HCT116 (cell line): ENCODE measurements around the gene FBRS. TPM values are rescaled to one million over a fixed set of nuclear protein-coding genes. Genes with fewer than 3 reads are reported as not detected.

ENCODE experiments used
- ATAC-seq: fragments of 200-7000 bp; cut with Tn5 transposase; 2 replicates; pipeline ENCODE4 v1.9.1; 2020; ENCODE audit warnings: mild to moderate bottlenecking, moderate library complexity
- BruUV-seq: library from RNA; stranded (reverse); fragments of 400-500 nt; replicated peaks from 2 replicates; lab custom pipeline; 2021; lab: Mats Ljungman, UMichigan
- CTCF ChIA-PET: fragments of 300-600 bp; sonication (Branson Sonifier 250); formaldehyde crosslinking; loops from one replicate; lab custom pipeline; 2021; ENCODE audit warnings: antibody characterized with exemption; lab: Charles Lee
- POLR2A ChIA-PET: fragments of 300-600, 350-600 bp; sonication (Branson Sonifier 250); formaldehyde crosslinking; loops from one replicate; lab custom pipeline; 2021; ENCODE audit warnings: antibody characterized with exemption; lab: Charles Lee
- RAD21 ChIA-PET, 2 experiments: fragments of 300-600 bp; sonication (Branson Sonifier 250); formaldehyde crosslinking; loops; one replicate each; lab custom pipeline; 2023; ENCODE audit warnings: low total read pairs in 2 of 2; ENCODE audit not compliant: uncharacterized antibody in 2 of 2, unreplicated experiment in 2 of 2, low non-redundant PET in 1 of 2; lab: Charles Lee
- DNase-seq: peaks from one replicate; pipeline ENCODE4 v3.0.0-alpha.2; 2010; ENCODE audit warnings: low read depth, low spot score
- H2AFZ ChIP-seq: fragments of 200-600 bp; shearing (Covaris generic), sonication (generic); 2 replicates; pipeline ENCODE4 v1.6.1; 2017; ENCODE audit warnings: low read depth, mixed run types, mixed read lengths, antibody characterized with exemption, low read length; ENCODE audit not compliant: poor library complexity, severe bottlenecking
- H3K27ac ChIP-seq: 2 replicates; pipeline ENCODE4 v1.5.1; 2012; ENCODE audit warnings: low read depth, low read length
- H3K27me3 ChIP-seq: fragments of 200-600 bp; sonication (generic); 2 replicates; pipeline ENCODE4 v1.6.1; 2016; ENCODE audit warnings: mixed run types, low read length, mixed read lengths; ENCODE audit not compliant: insufficient read depth
- H3K36me3 ChIP-seq, 2 experiments: fragments of 200-500 bp in 1 of 2; fragments of 200-600 bp in 1 of 2; sonication (Bioruptor generic) in 1 of 2; sonication (generic) in 1 of 2; 2 replicates each; pipeline versions ENCODE4 v1.5.1 to v1.6.1; 2014 to 2016; ENCODE audit warnings: low read length in 2 of 2, inconsistent platforms in 1 of 2, mixed read lengths in 1 of 2, mixed run types in 1 of 2; ENCODE audit not compliant: insufficient read depth in 2 of 2, control insufficient read depth in 1 of 2
- H3K4me1 ChIP-seq, 2 experiments: fragments of 200-600 bp in 1 of 2; sonication (generic) in 1 of 2; 2 replicates each; pipeline versions ENCODE4 v1.5.1 to v1.6.1; 2012 to 2017; ENCODE audit warnings: low read length in 2 of 2, inconsistent platforms in 1 of 2, mild to moderate bottlenecking in 1 of 2, mixed read lengths in 1 of 2, mixed run types in 1 of 2, moderate library complexity in 1 of 2; ENCODE audit not compliant: insufficient read depth in 2 of 2, control insufficient read depth in 1 of 2
- H3K4me2 ChIP-seq: fragments of 200-600 bp; sonication (generic); 2 replicates; pipeline ENCODE4 v1.6.1; 2017; ENCODE audit warnings: mixed run types, low read length, mixed read lengths
- H3K4me3 ChIP-seq, 2 experiments: fragments of 200-600 bp in 1 of 2; sonication (generic) in 1 of 2; replicated peaks in 1 of 2; 2 replicates each; pipeline ENCODE4 v1.5.1; 2011 to 2016; ENCODE audit warnings: low read length in 2 of 2, control low read depth in 1 of 2, low read depth in 1 of 2, mild to moderate bottlenecking in 1 of 2, mixed read lengths in 1 of 2, mixed run types in 1 of 2
- H3K79me2 ChIP-seq: fragments of 200-600 bp; sonication (generic); 2 replicates; pipeline ENCODE4 v1.6.1; 2017; ENCODE audit warnings: mild to moderate bottlenecking, mixed run types, low read length, moderate library complexity, mixed read lengths; ENCODE audit not compliant: insufficient read depth
- H3K9ac ChIP-seq: fragments of 200-600 bp; sonication (generic); 2 replicates; pipeline ENCODE4 v1.6.1; 2016; ENCODE audit warnings: low read length, mixed read lengths
- H3K9me2 ChIP-seq: fragments of 200-600 bp; sonication (generic), shearing (Covaris generic); 2 replicates; pipeline ENCODE4 v1.6.1; 2017; ENCODE audit warnings: mixed run types, mild to moderate bottlenecking, moderate library complexity; ENCODE audit not compliant: insufficient read depth
- H3K9me3 ChIP-seq, 2 experiments: fragments of 200-500 bp in 1 of 2; fragments of 200-600 bp in 1 of 2; sonication (Bioruptor generic) in 1 of 2; sonication (generic) in 1 of 2; 2 replicates each; pipeline ENCODE4 v1.6.1; 2014 to 2017; ENCODE audit warnings: low read length in 2 of 2, mixed read lengths in 2 of 2, inconsistent platforms in 1 of 2, low read depth in 1 of 2, mild to moderate bottlenecking in 1 of 2, mixed run types in 1 of 2, moderate library complexity in 1 of 2; ENCODE audit not compliant: control insufficient read depth in 1 of 2, insufficient read depth in 1 of 2
- H4K20me1 ChIP-seq: fragments of 200-600 bp; sonication (generic), shearing (Covaris generic); 2 replicates; pipeline ENCODE4 v1.6.1; 2017; ENCODE audit warnings: mixed run types, mild to moderate bottlenecking, moderate library complexity; ENCODE audit not compliant: insufficient read depth
- CEBPB ChIP-seq: IDR thresholded peaks from 2 replicates; pipeline ENCODE4 v1.6.1; 2012; ENCODE audit warnings: low read depth
- EGR1 ChIP-seq: IDR thresholded peaks from 2 replicates; pipeline ENCODE4 v1.6.1; 2012; ENCODE audit warnings: low read depth
- RAD21 ChIP-seq: IDR thresholded peaks from 2 replicates; pipeline ENCODE4 v1.6.1; 2012; ENCODE audit warnings: low read depth, mild to moderate bottlenecking
- YY1 ChIP-seq: IDR thresholded peaks from 2 replicates; pipeline ENCODE4 v1.6.1; 2011; ENCODE audit warnings: low read length, low read depth, moderate library complexity, mild to moderate bottlenecking; ENCODE audit not compliant: insufficient replicate concordance; ENCODE audit errors: extremely low read depth
- intact Hi-C: fragments of 100-400 bp; cut with micrococcal nuclease; formaldehyde crosslinking; loops from 2 replicates; pipeline ENCODE4 v1.10.0; 2022
- total RNA-seq: library from RNA; stranded (reverse); gene quantifications from one replicate; pipeline ENCODE4 v1.2.1, GENCODE V29; 2021; ENCODE audit not compliant: unreplicated experiment

FBRS gene
- total RNA-seq, 1 experiment from 2014 or later = 65.3 TPM

DNA sequence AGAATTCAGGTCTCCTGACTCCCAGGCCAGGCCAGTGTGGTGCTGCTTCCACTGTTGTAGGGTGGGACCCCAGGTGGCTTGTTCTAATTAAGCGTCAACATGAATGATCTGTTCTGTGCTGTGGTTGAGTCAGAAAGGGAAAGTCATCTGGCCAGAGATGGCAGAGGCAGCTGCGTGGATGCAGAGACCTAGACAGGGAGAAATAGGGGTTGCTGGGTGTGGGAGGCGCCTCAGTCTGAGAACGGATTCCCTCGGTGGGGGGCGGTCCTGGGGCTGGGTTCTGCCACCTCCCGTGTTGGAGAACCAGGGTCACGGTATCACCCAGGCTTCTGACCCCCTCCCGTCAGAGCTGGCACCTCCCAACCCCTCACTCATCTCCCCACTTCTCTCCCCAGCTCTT lies 5.6 kb downstream of the FBRS start:
- CTCF ChIA-PET = no interaction called here
- no peaks in the 10 kb centered on the region for H3K9me2 ChIP-seq
- no TSS peak for BruUV-seq
- RAD21 ChIA-PET = no interaction called here
- H3K79me2 ChIP-seq = peaks cover 42% of the 10 kb centered on the region
- H3K36me3 ChIP-seq = peaks cover 34 to 35% of the 10 kb centered on the region in 2 experiments
- no peak overlapping the region for H2AFZ ChIP-seq
- no peak overlapping the region for H3K4me3 ChIP-seq
- no peaks in the 10 kb centered on the region for H3K9me3 ChIP-seq
- H4K20me1 ChIP-seq = no peaks in the 10 kb centered on the region
- H3K9ac ChIP-seq = no peak overlapping the region
- H3K4me2 ChIP-seq = no peak overlapping the region
- intact Hi-C loops = no loop called here
- POLR2A ChIA-PET = no interaction called here
- DNase-seq (no peak), ATAC-seq (no peak)
- TF ChIP-seq EGR1 (no peak), CEBPB (no peak)
- H3K27me3 ChIP-seq = no peaks in the 10 kb centered on the region
- peaks cover 9 to 13% of the 10 kb centered on the region in 2 experiments for H3K4me1 ChIP-seq
- no peak overlapping the region for H3K27ac ChIP-seq

DNA sequence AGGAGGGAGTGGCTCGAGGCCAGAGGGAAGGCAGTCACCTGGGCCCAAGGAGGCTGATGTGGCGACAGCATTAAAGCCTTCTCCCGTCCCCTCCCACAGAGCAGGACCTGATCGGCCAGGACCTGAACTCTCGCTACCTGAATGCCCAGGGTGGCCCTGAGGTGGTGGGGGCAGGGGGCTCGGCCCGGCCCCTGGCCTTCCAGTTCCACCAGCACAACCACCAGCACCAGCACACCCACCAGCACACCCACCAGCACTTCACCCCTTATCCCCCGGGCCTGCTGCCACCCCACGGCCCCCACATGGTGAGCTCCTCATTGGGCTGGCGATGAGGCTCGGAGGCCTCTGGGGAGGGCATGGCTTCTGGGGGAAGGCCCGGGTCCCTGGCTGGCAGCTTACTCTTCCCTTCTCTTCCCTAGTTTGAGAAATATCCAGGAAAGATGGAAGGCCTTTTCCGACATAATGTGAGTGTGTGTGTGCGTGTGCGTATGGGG lies 6.4 kb downstream of the FBRS start:
- ChIA-PET RAD21 (no interaction called here), POLR2A (no interaction called here), CTCF (interaction anchor here (1.1 kb wide), 1 partner anchor 29 kb away, joined by 3 read pairs; no protein-coding TSS in a partner anchor)
- peaks cover 41% of the 10 kb centered on the region for H3K79me2 ChIP-seq
- no peaks in the 10 kb centered on the region for H3K9me3 ChIP-seq
- TF ChIP-seq YY1 (no peak), RAD21 (no peak)
- H3K4me3 ChIP-seq = no peak overlapping the region
- no peaks in the 10 kb centered on the region for H3K9me2 ChIP-seq
- DNase-seq (no peak), ATAC-seq (no peak)
- H3K36me3 ChIP-seq = peaks cover 34 to 35% of the 10 kb centered on the region in 2 experiments
- intact Hi-C loops = no loop called here
- peaks cover 9 to 13% of the 10 kb centered on the region in 2 experiments for H3K4me1 ChIP-seq
- no peak overlapping the region for H2AFZ ChIP-seq
- H4K20me1 ChIP-seq = no peaks in the 10 kb centered on the region
- H3K4me2 ChIP-seq = no peak overlapping the region
- no peaks in the 10 kb centered on the region for H3K27me3 ChIP-seq
- no peak overlapping the region for H3K9ac ChIP-seq
- BruUV-seq = no TSS peak
- no peak overlapping the region for H3K27ac ChIP-seq
